Spleen (tissue), 11 donors: ENCODE data around the gene GSS. TPM values are rescaled to one million over a fixed set of nuclear protein-coding genes. Genes with fewer than 3 reads are reported as not detected.
"Not testable (repeated sequence)": the region's sequence is repeated elsewhere in the genome, so short reads cannot be mapped to it uniquely, and the experiment has no call there.

Experiments used
- DNase-seq: peaks from one replicate; pipeline ENCODE4 v3.0.0-alpha.2; 2020
- H3K27ac ChIP-seq, 8 donors: fragments of 200-600 bp; sonication (generic) in 7 of 8; 1 replicate in 4 of 8; 2 replicates in 4 of 8; pipeline versions ENCODE4 v1.5.0 to v1.8.0; 2016 to 2021; ENCODE audit warnings: inconsistent platforms in 4 of 8, mild to moderate bottlenecking in 4 of 8, moderate library complexity in 1 of 8
- H3K27me3 ChIP-seq, 7 donors: fragments of 200-600 bp; sonication (generic) in 6 of 7; replicated peaks in 1 of 7; 1 replicate in 4 of 7; 2 replicates in 3 of 7; pipeline versions ENCODE4 v1.5.0 to v1.8.0; 2016 to 2021; ENCODE audit warnings: inconsistent platforms in 3 of 7, mild to moderate bottlenecking in 1 of 7
- H3K36me3 ChIP-seq, 6 donors: fragments of 200-600 bp; sonication (generic) in 5 of 6; 1 replicate in 4 of 6; 2 replicates in 2 of 6; pipeline versions ENCODE4 v1.5.0 to v1.8.0; 2016 to 2021; ENCODE audit warnings: inconsistent platforms in 2 of 6
- H3K4me1 ChIP-seq, 6 donors: fragments of 200-600 bp; sonication (generic) in 5 of 6; 1 replicate in 3 of 6; 2 replicates in 3 of 6; pipeline versions ENCODE4 v1.5.0 to v1.8.0; 2016 to 2021; ENCODE audit warnings: inconsistent platforms in 3 of 6
- H3K4me3 ChIP-seq, 8 donors: fragments of 200-600 bp; sonication (generic) in 7 of 8; 1 replicate in 4 of 8; 2 replicates in 4 of 8; pipeline versions ENCODE4 v1.5.0 to v1.8.0; 2016 to 2021; ENCODE audit warnings: inconsistent platforms in 4 of 8, mild to moderate bottlenecking in 4 of 8, moderate library complexity in 2 of 8
- H3K9me3 ChIP-seq, 8 donors: fragments of 200-600 bp; sonication (generic) in 7 of 8; 1 replicate in 4 of 8; 2 replicates in 4 of 8; pipeline versions ENCODE4 v1.5.0 to v1.8.0; 2016 to 2021; ENCODE audit warnings: inconsistent platforms in 4 of 8
- CTCF ChIP-seq, 11 experiments: fragments of 200-600 bp in 7 of 11; fragments of 450-650 bp in 4 of 11; sonication (generic) in 4 of 11; IDR thresholded peaks in 8 of 11; conservative IDR thresholded peaks in 3 of 11; 1 replicate in 7 of 11; 2 replicates in 4 of 11; pipeline versions ENCODE4 v1.4.0 to v1.8.0; 2016 to 2021; ENCODE audit warnings: antibody characterized with exemption in 11 of 11, inconsistent platforms in 4 of 11, mild to moderate bottlenecking in 1 of 11
- POLR2A ChIP-seq, 3 donors: fragments of 450-650 bp; IDR thresholded peaks; one replicate each; pipeline ENCODE4 v1.5.1; 2017; ENCODE audit warnings: antibody characterized with exemption in 3 of 3, mild to moderate bottlenecking in 1 of 3
- POLR2AphosphoS5 ChIP-seq, 3 donors: sonication (generic); formaldehyde crosslinking; IDR thresholded peaks; one replicate each; pipeline ENCODE4 v1.5.1; 2017; ENCODE audit warnings: antibody characterized with exemption in 3 of 3
- WGBS, 5 donors: extraction: QIAGEN DNeasy Blood & Tissue Kit in 3 of 5; methylation state at CpG; one replicate each; pipeline versions ENCODE4 v1.1.5 to v1.1.7; 2013 to 2018; 5-methylcytosine and 5-hydroxymethylcytosine counted together
- intact Hi-C: fragments of 100-400 bp; cut with DNase I; formaldehyde crosslinking; loops from one replicate; pipeline ENCODE4 v1.15.0; 2023; ENCODE audit warnings: low total_unique reads
- polyA plus RNA-seq, 3 donors: library from polyadenylated mRNA; stranded (reverse); fragments of 200-250 nt; gene quantifications; one replicate each; pipeline ENCODE4 v1.2.1, GENCODE V29; 2013
- total RNA-seq, 7 donors: library from RNA; depleted of rRNA in 3 of 7; stranded (reverse); fragments of >200 nt in 3 of 7; fragmentation: NEBNext Ultra II Directional in 4 of 7; extraction: Animal tissue kit (Norgen Biotek cat#: 25700) in 4 of 7; gene quantifications; one replicate each; pipeline versions ENCODE4 v1.1.0 to v1.2.1, GENCODE V29; 2016 to 2021
- donor health status: healthy with polysubstance abuse.
- donor health status: DM: no; HTN: no; CAD: no; lungs with moderate emphysema.
- donor health status: DM: no; HTN: no; CAD: no.
- donor health status: Bipolar disorder and iron deficiency.
- donor health status: healthy.
- donor health status: DM: no; HTN: no; CAD: no.
- donor health status: DM: yes; HTN: yes; CAD: no.

Gene GSS
- total and polyA plus RNA-seq, 10 donors, result 19.8 to 46.1 (median 32.7) TPM

GRCh38 chr20:34915749-34916455 lies 39.7 kb downstream of the GSS start:
- intact Hi-C loops, result no loop called here
- H3K27me3 ChIP-seq, result no peaks in the 10 kb centered on the region

GRCh38 chr20:34915131-34915530 lies 40.5 kb downstream of the GSS start:
- peaks cover 0 to 22% (median 2%) of the 10 kb centered on the region in 6 donors for H3K4me1 ChIP-seq
- 88 to 96% (median 94%) methylated on average over 4 of the region's 4 CpGs for WGBS, 5 donors
- H3K9me3 ChIP-seq, result no peaks in the 10 kb centered on the region
- no peaks in the 10 kb centered on the region for H3K27me3 ChIP-seq
- DNase-seq, result no peak
- intact Hi-C loops, result no loop called here
- peaks cover 0 to 25% (median 0%) of the 10 kb centered on the region in 6 donors for H3K36me3 ChIP-seq
- no peak overlapping the region for H3K27ac ChIP-seq
- no peak overlapping the region for H3K4me3 ChIP-seq
- no peak for TF ChIP-seq POLR2AphosphoS5 (IDR thresholded peaks at IDR 0.05)
- TF ChIP-seq CTCF (IDR thresholded peaks at IDR 0.05 in 8 of 11, conservative IDR thresholded peaks at IDR 0.05 in 3 of 11), result no peak
- TF ChIP-seq POLR2A (IDR thresholded peaks at IDR 0.05), result no peak

More at GRCh38 chr20:34915749-34916455, 39.7 kb downstream of the GSS start:
- peaks cover 0 to 22% (median 2%) of the 10 kb centered on the region in 6 donors for H3K4me1 ChIP-seq
- no peak overlapping the region for H3K27ac ChIP-seq
- no peaks in the 10 kb centered on the region for H3K9me3 ChIP-seq
- no peak for DNase-seq
- WGBS, 5 donors, result 86 to 93% (median 89%) methylated on average over 4 of the region's 4 CpGs
- H3K36me3 ChIP-seq, result peaks cover 0 to 32% (median 2%) of the 10 kb centered on the region in 6 donors
- H3K4me3 ChIP-seq, result no peak overlapping the region
- no peak for TF ChIP-seq CTCF (IDR thresholded peaks at IDR 0.05 in 8 of 11, conservative IDR thresholded peaks at IDR 0.05 in 3 of 11)
- no peak for TF ChIP-seq POLR2A (IDR thresholded peaks at IDR 0.05)
- TF ChIP-seq POLR2AphosphoS5 (IDR thresholded peaks at IDR 0.05), result no peak

- Histone ChIP-seq H3K9me3 (no peaks in the 10 kb centered on the region), H3K27me3 (no peaks in the 10 kb centered on the region), H3K27ac (peak overlapping the region in 7 of 8 donors; percentile 49 to 75 (median 65)), H3K4me3 (no peak overlapping the region), H3K36me3 (no peaks in the 10 kb centered on the region), H3K4me1 (peaks cover 4 to 38% (median 19%) of the 10 kb centered on the region in 6 donors)
- no peak for DNase-seq
- WGBS, 5 donors, result 25 to 29% (median 27%) methylated on average over 7 of the region's 7 CpGs
- TF ChIP-seq CTCF (IDR thresholded peaks at IDR 0.05 in 8 of 11, conservative IDR thresholded peaks at IDR 0.05 in 3 of 11), result no peak
- peak in 1 of 3 donors; percentile 53 for TF ChIP-seq POLR2AphosphoS5 (IDR thresholded peaks at IDR 0.05)
- no peak for TF ChIP-seq POLR2A (IDR thresholded peaks at IDR 0.05)
- intact Hi-C loops, result no loop called here
These were observed 47.8 kb downstream of the GSS start for GRCh38 chr20:34907616-34908469.

GRCh38 chr20:34904202-34904621 lies 51.4 kb downstream of the GSS start:
- TF ChIP-seq POLR2A (IDR thresholded peaks at IDR 0.05), result no peak
- peak in 1 of 3 donors; percentile 45 for TF ChIP-seq POLR2AphosphoS5 (IDR thresholded peaks at IDR 0.05)
- no peak for TF ChIP-seq CTCF (IDR thresholded peaks at IDR 0.05 in 8 of 11, conservative IDR thresholded peaks at IDR 0.05 in 3 of 11)
- Histone ChIP-seq H3K4me1 (peaks cover 4 to 38% (median 19%) of the 10 kb centered on the region in 6 donors), H3K36me3 (peaks cover 0 to 5% (median 0%) of the 10 kb centered on the region in 6 donors), H3K4me3 (no peak overlapping the region), H3K27me3 (no peaks in the 10 kb centered on the region), H3K9me3 (no peaks in the 10 kb centered on the region), H3K27ac (peak overlapping the region in 7 of 8 donors; percentile 14 to 59 (median 31))
- DNase-seq, result no peak
- intact Hi-C loops, result no loop called here
- WGBS, 5 donors, result 45 to 64% (median 58%) methylated on average over 3 of the region's 3 CpGs

- H3K27me3 ChIP-seq, H3K36me3 ChIP-seq, H3K4me3 ChIP-seq, DNase-seq, H3K9me3 ChIP-seq, intact Hi-C loops, H3K27ac ChIP-seq: not testable (repeated sequence)
- WGBS, 5 donors, result 86 to 100% (median 92%) methylated on average over 4 to 26 of the region's 26 CpGs
- peaks cover 0 to 10% (median 0%) of the 10 kb centered on the region in 6 donors for H3K4me1 ChIP-seq
These were observed 56.9 kb downstream of the GSS start for GRCh38 chr20:34898731-34899130.

- DNase-seq, H3K27ac ChIP-seq, H3K27me3 ChIP-seq, H3K4me3 ChIP-seq, H3K9me3 ChIP-seq, intact Hi-C loops, H3K36me3 ChIP-seq: not testable (repeated sequence)
- WGBS, 5 donors, result 86 to 100% (median 88%) methylated on average over 1 to 3 of the region's 3 CpGs
- peaks cover 0 to 10% (median 0%) of the 10 kb centered on the region in 6 donors for H3K4me1 ChIP-seq
These were observed 57.5 kb downstream of the GSS start for GRCh38 chr20:34898129-34898528.
